Heart right ventricle (tissue), 16 donors: ENCODE measurements around the gene DDX10. TPM values are rescaled to one million over a fixed set of nuclear protein-coding genes. Genes with fewer than 3 reads are reported as not detected.

Experiments used
- ATAC-seq, 8 donors: fragments of 200-7000 bp; cut with Tn5 transposase; one replicate each; pipeline ENCODE4 v1.9.1; 2020; ENCODE audit warnings: mild to moderate bottlenecking in 8 of 8, moderate library complexity in 8 of 8, moderate number of reproducible peaks in 1 of 8
- DNase-seq, 2 donors: peaks; one replicate each; pipeline ENCODE4 v3.0.0-alpha.2; 2020
- H3K27ac ChIP-seq, 10 donors: fragments of 200-600 bp; sonication (generic) in 2 of 10; one replicate each; pipeline versions ENCODE4 v1.5.0 to v1.8.0; 2020 to 2022; ENCODE audit warnings: mild to moderate bottlenecking in 3 of 10
- H3K27me3 ChIP-seq, 7 donors: fragments of 200-600 bp; one replicate each; pipeline ENCODE4 v1.8.0; 2021 to 2022; ENCODE audit warnings: mild to moderate bottlenecking in 2 of 7
- H3K36me3 ChIP-seq, 9 donors: fragments of 200-600 bp; sonication (generic) in 1 of 9; one replicate each; pipeline versions ENCODE4 v1.5.0 to v1.8.0; 2020 to 2022; ENCODE audit warnings: mild to moderate bottlenecking in 2 of 9
- H3K4me1 ChIP-seq, 9 donors: fragments of 200-600 bp; sonication (generic) in 1 of 9; one replicate each; pipeline versions ENCODE4 v1.5.0 to v1.8.0; 2020 to 2022; ENCODE audit warnings: mild to moderate bottlenecking in 4 of 9
- H3K4me3 ChIP-seq, 10 donors: fragments of 200-600 bp; sonication (generic) in 2 of 10; one replicate each; pipeline versions ENCODE4 v1.5.0 to v1.8.0; 2020 to 2022; ENCODE audit warnings: mild to moderate bottlenecking in 7 of 10, moderate library complexity in 2 of 10
- H3K9me3 ChIP-seq, 11 donors: fragments of 200-600 bp in 10 of 11; sonication (generic) in 2 of 11; one replicate each; pipeline versions ENCODE4 v1.5.0 to v1.8.0; 2013 to 2022; ENCODE audit warnings: mild to moderate bottlenecking in 2 of 11, control low read depth in 1 of 11, moderate library complexity in 1 of 11
- CTCF ChIP-seq, 9 donors: fragments of 200-600 bp; sonication (generic) in 2 of 9; IDR thresholded peaks; one replicate each; pipeline versions ENCODE4 v1.5.0 to v1.8.0; 2021 to 2022; ENCODE audit warnings: antibody characterized with exemption in 9 of 9, mild to moderate bottlenecking in 5 of 9, moderate library complexity in 1 of 9
- WGBS, 2 donors: extraction: QIAGEN DNeasy Blood & Tissue Kit; methylation state at CpG; one replicate each; pipeline ENCODE4 v1.1.7; 2013; ENCODE audit warnings: inconsistent platforms in 1 of 2; 5-methylcytosine and 5-hydroxymethylcytosine counted together
- intact Hi-C, 10 donors: fragments of 100-400 bp; cut with DNase I; formaldehyde crosslinking; loops; one replicate each; pipeline versions ENCODE4 v1.11.1 to v1.14.2; 2022
- polyA plus RNA-seq, 2 donors: library from polyadenylated mRNA; stranded (reverse); fragments of 200-250 nt; gene quantifications; one replicate each; pipeline ENCODE4 v1.2.3, GENCODE V29; 2013
- total RNA-seq, 10 donors: library from RNA; stranded (reverse); fragmentation: NEBNext Ultra II Directional in 3 of 10; extraction: Animal tissue kit (Norgen Biotek cat#: 25700) in 3 of 10; gene quantifications; one replicate each; pipeline versions ENCODE4 v1.2.1 to v1.2.4, GENCODE V29; 2021 to 2023
- donor health status: Arrhythmogenic right ventricular cardiomyopathy.
- donor health status: ischemic (EF 13 %, LVEDD 7.1; RV severe dilation, severe dysfunction).
- donor health status: healthy with polysubstance abuse.
- donor health status: DM: no; HTN: yes; CAD: no.
- donor health status: DM: no; HTN: no; CAD: no.
- donor health status: ischemic (EF 25% LVEDD 6.9; RV normal size, moderate dysfunction).
- donor health status: ischemic (EF 25% LVEDD 5.7; RV mildly dilated, moderate dysfunction).
- donor health status: healthy.
- donor health status: DM: yes; HTN: yes; CAD: no.
- donor health status: Ischemic cardiomyopathy.
- donor health status: ischemic (EF 35%, LVEDD 5.7; RV mildly dilated, moderate dysfunction).
- donor health status: nonischemic (EF 11% LVEDD 7.7; RV severe dilation, severe dysfunction).
- donor health status: DM: yes; HTN: yes; CAD: no.
- donor health status: PGD.
- donor health status: ischemic (EF 29% LVEDD 5.4; RV normal size, mild dysfunction).
- donor health status: nonischemic (EF 23%, LVEDD 6.1; RV moderate dilation, normal function).

DDX10 gene
- total and polyA plus RNA-seq, 12 donors = 9.3 to 15.3 (median 11.5) TPM

GRCh38 chr11:108788565-108789199 lies 123.8 kb downstream of the DDX10 start:
- Histone ChIP-seq H3K9me3 (peaks cover 0 to 10% (median 0%) of the 10 kb centered on the region in 11 donors), H3K27ac (no peak overlapping the region), H3K4me3 (no peak overlapping the region), H3K36me3 (no peaks in the 10 kb centered on the region), H3K27me3 (no peaks in the 10 kb centered on the region), H3K4me1 (peaks cover 0 to 14% (median 5%) of the 10 kb centered on the region in 9 donors)
- TF ChIP-seq CTCF (IDR thresholded peaks at IDR 0.05) = peak in 7 of 9 donors; percentile 22 to 48 (median 41)
- WGBS, 2 donors = 80 to 82% methylated on average over 5 of the region's 5 CpGs
- DNase-seq (peak in 1 of 2 donors; percentile 6), ATAC-seq (peak in 3 of 8 donors; percentile 17 to 62 (median 42))
- intact Hi-C loops = no loop called here

GRCh38 chr11:108790501-108791299 lies 125.8 kb downstream of the DDX10 start:
- no peaks in the 10 kb centered on the region for H3K27me3 ChIP-seq
- H3K36me3 ChIP-seq = no peaks in the 10 kb centered on the region
- no peaks in the 10 kb centered on the region for H3K9me3 ChIP-seq
- no peak overlapping the region for H3K27ac ChIP-seq
- H3K4me1 ChIP-seq = peaks cover 0 to 20% (median 6%) of the 10 kb centered on the region in 9 donors
- intact Hi-C loops = no loop called here
- H3K4me3 ChIP-seq = no peak overlapping the region
- DNase-seq (no peak), ATAC-seq (no peak)
- TF ChIP-seq CTCF (IDR thresholded peaks at IDR 0.05) = no peak
- WGBS, 2 donors = 70 to 71% methylated on average over 5 of the region's 5 CpGs

GRCh38 chr11:108793138-108793537 lies 128.3 kb downstream of the DDX10 start:
- no peak for ATAC-seq
- H3K27me3 ChIP-seq = no peaks in the 10 kb centered on the region
- H3K36me3 ChIP-seq = no peaks in the 10 kb centered on the region
- no peak overlapping the region for H3K4me3 ChIP-seq
- H3K27ac ChIP-seq = no peak overlapping the region
- 76 to 77% methylated on average over 2 of the region's 2 CpGs for WGBS, 2 donors
- peaks cover 0 to 20% (median 6%) of the 10 kb centered on the region in 9 donors for H3K4me1 ChIP-seq
- intact Hi-C loops = no loop called here
- H3K9me3 ChIP-seq = no peaks in the 10 kb centered on the region
- TF ChIP-seq CTCF (IDR thresholded peaks at IDR 0.05) = no peak
- DNase-seq = no peak

GRCh38 chr11:108793611-108794010 lies 128.7 kb downstream of the DDX10 start:
- intact Hi-C loops = no loop called here
- 28 to 38% methylated on average over 2 of the region's 2 CpGs for WGBS, 2 donors
- ATAC-seq = no peak
- no peak for TF ChIP-seq CTCF (IDR thresholded peaks at IDR 0.05)
- Histone ChIP-seq H3K4me3 (no peak overlapping the region), H3K27me3 (no peaks in the 10 kb centered on the region), H3K4me1 (peaks cover 0 to 18% (median 6%) of the 10 kb centered on the region in 9 donors), H3K27ac (no peak overlapping the region), H3K36me3 (no peaks in the 10 kb centered on the region), H3K9me3 (no peaks in the 10 kb centered on the region)
- DNase-seq = no peak
